WTC11 (cell line): ENCODE results near the gene RNF181. TPM values are rescaled to one million over a fixed set of nuclear protein-coding genes. Genes with fewer than 3 reads are reported as not detected.

ENCODE experiments used
- ATAC-seq: fragments of 200-7000 bp; cut with Tn5 transposase; 2 replicates; pipeline ENCODE4 v1.10.0; 2021; ENCODE audit warnings: mild to moderate bottlenecking, moderate library complexity
- CTCF ChIA-PET: fragments of 300-600 bp; sonication (Branson Sonifier 250); formaldehyde crosslinking; loops from one replicate; lab custom pipeline; 2021; ENCODE audit warnings: antibody characterized with exemption; lab: Charles Lee
- POLR2A ChIA-PET: fragments of 350-600 bp; sonication (Branson Sonifier 250); formaldehyde crosslinking; loops from one replicate; lab custom pipeline; 2021; ENCODE audit warnings: antibody characterized with exemption; lab: Charles Lee
- DNase-seq: peaks from one replicate; pipeline ENCODE4 v3.0.0; 2021; ENCODE audit warnings: low spot score
- H3K27ac Mint-ChIP-seq: 2 replicates; pipeline ENCODE4 v1.8.0; 2021; ENCODE audit warnings: mixed read lengths
- H3K27me3 Mint-ChIP-seq: 2 replicates; pipeline ENCODE4 v1.8.0; 2021; ENCODE audit warnings: low read depth, mild to moderate bottlenecking, moderate library complexity, mixed read lengths
- H3K36me3 Mint-ChIP-seq: 2 replicates; pipeline ENCODE4 v1.8.0; 2021; ENCODE audit warnings: mixed read lengths
- H3K4me1 Mint-ChIP-seq: 2 replicates; pipeline ENCODE4 v1.8.0; 2022; ENCODE audit warnings: mixed read lengths
- H3K4me3 Mint-ChIP-seq: 2 replicates; pipeline ENCODE4 v1.8.0; 2021; ENCODE audit warnings: mild to moderate bottlenecking, moderate library complexity, mixed read lengths
- H3K9me3 Mint-ChIP-seq: 2 replicates; pipeline ENCODE4 v1.8.0; 2021; ENCODE audit warnings: mixed read lengths
- AFF4 ChIP-seq: sonication (generic); formaldehyde crosslinking; IDR thresholded peaks from 2 replicates; pipeline ENCODE4 v1.8.1; 2023; ENCODE audit warnings: mild to moderate bottlenecking, missing genetic modification reagents, borderline replicate concordance
- CREM ChIP-seq: sonication (generic); formaldehyde crosslinking; IDR thresholded peaks from 2 replicates; pipeline ENCODE4 v1.8.1; 2022; ENCODE audit warnings: mild to moderate bottlenecking, missing genetic modification reagents, moderate library complexity
- CTCF ChIP-seq: fragments of 200-600 bp; IDR thresholded peaks from 2 replicates; pipeline ENCODE4 v1.8.0; 2022; ENCODE audit warnings: antibody characterized with exemption
- FOXP4 ChIP-seq: sonication (generic); formaldehyde crosslinking; IDR thresholded peaks from 2 replicates; pipeline ENCODE4 v1.8.0; 2022; ENCODE audit warnings: mild to moderate bottlenecking, missing genetic modification reagents
- IRF1 ChIP-seq: sonication (generic); formaldehyde crosslinking; IDR thresholded peaks from 2 replicates; pipeline ENCODE4 v1.8.0; 2023; ENCODE audit warnings: missing genetic modification reagents
- MAX ChIP-seq: sonication (generic); formaldehyde crosslinking; IDR thresholded peaks from 2 replicates; pipeline ENCODE4 v1.8.0; 2022; ENCODE audit warnings: mild to moderate bottlenecking, missing genetic modification reagents
- MLX ChIP-seq: sonication (generic); formaldehyde crosslinking; IDR thresholded peaks from 2 replicates; pipeline ENCODE4 v1.8.1; 2023; ENCODE audit warnings: mild to moderate bottlenecking, missing genetic modification reagents, moderate library complexity
- NR2C2 ChIP-seq: sonication (generic); formaldehyde crosslinking; IDR thresholded peaks from 2 replicates; pipeline ENCODE4 v1.8.0; 2022; ENCODE audit warnings: mild to moderate bottlenecking, missing genetic modification reagents
- NR3C1 ChIP-seq: sonication (generic); formaldehyde crosslinking; conservative IDR thresholded peaks from 2 replicates; pipeline ENCODE4 v1.8.1; 2023; ENCODE audit warnings: low read depth, mild to moderate bottlenecking, missing genetic modification reagents
- PRRX2 ChIP-seq: fragments of 250-450 bp; sonication (Bioruptor Pico); IDR thresholded peaks from 2 replicates; pipeline ENCODE4 v1.8.0; 2021; ENCODE audit warnings: mild to moderate bottlenecking
- RORB ChIP-seq: fragments of 250-450 bp; sonication (Bioruptor Pico); IDR thresholded peaks from 2 replicates; pipeline ENCODE4 v1.9.0; 2021; ENCODE audit warnings: mild to moderate bottlenecking
- TCF7 ChIP-seq: sonication (generic); formaldehyde crosslinking; IDR thresholded peaks from 2 replicates; pipeline ENCODE4 v1.8.0; 2022; ENCODE audit warnings: mild to moderate bottlenecking, low read depth, missing genetic modification reagents, moderate library complexity
- TEAD1 ChIP-seq: sonication (generic); formaldehyde crosslinking; IDR thresholded peaks from 2 replicates; pipeline ENCODE4 v1.8.0; 2022; ENCODE audit warnings: mild to moderate bottlenecking, missing genetic modification reagents
- TP53 ChIP-seq: sonication (generic); formaldehyde crosslinking; IDR thresholded peaks from 2 replicates; pipeline ENCODE4 v1.8.1; 2023; ENCODE audit warnings: mild to moderate bottlenecking, missing genetic modification reagents
- ZBTB43 ChIP-seq: sonication (generic); formaldehyde crosslinking; IDR thresholded peaks from 2 replicates; pipeline ENCODE4 v1.8.1; 2023; ENCODE audit warnings: mild to moderate bottlenecking, missing genetic modification reagents
- ZMAT4 ChIP-seq: fragments of 250-450 bp; sonication (Bioruptor Pico); IDR thresholded peaks from 2 replicates; pipeline ENCODE4 v1.9.0; 2021; ENCODE audit warnings: mild to moderate bottlenecking
- ZNF232 ChIP-seq: sonication (generic); formaldehyde crosslinking; IDR thresholded peaks from 2 replicates; pipeline ENCODE4 v1.8.0; 2022; ENCODE audit warnings: mild to moderate bottlenecking, missing genetic modification reagents
- ZNF281 ChIP-seq: sonication (generic); formaldehyde crosslinking; IDR thresholded peaks from 2 replicates; pipeline ENCODE4 v1.8.0; 2023; ENCODE audit warnings: mild to moderate bottlenecking, missing genetic modification reagents
- ZNF396 ChIP-seq: fragments of 250-450 bp; sonication (Bioruptor Pico); IDR thresholded peaks from 2 replicates; pipeline ENCODE4 v1.8.0; 2021; ENCODE audit warnings: mild to moderate bottlenecking, moderate library complexity, borderline replicate concordance
- ZSCAN18 ChIP-seq: fragments of 250-450 bp; sonication (Bioruptor Pico); IDR thresholded peaks from 2 replicates; pipeline ENCODE4 v2.1.2; 2022; ENCODE audit warnings: mild to moderate bottlenecking, moderate library complexity
- total RNA-seq: library from RNA; stranded (reverse); gene quantifications from 3 replicates; pipeline ENCODE4 v1.2.3, GENCODE V29; 2021

RNF181 gene
- total RNA-seq, 1 experiment from 2014 or later: 95.4 TPM

- no peak overlapping the region for H3K4me3 Mint-ChIP-seq
- POLR2A ChIA-PET: no interaction called here
- no peak for DNase-seq
- no peak for TF ChIP-seq TEAD1 (CRISPR knock-in tag)
- TF ChIP-seq ZNF281 (CRISPR knock-in tag): no peak
- TF ChIP-seq TCF7 (CRISPR knock-in tag): no peak
- no peak for TF ChIP-seq RORB (CRISPR knock-in tag)
- no peak for TF ChIP-seq AFF4 (CRISPR knock-in tag)
- TF ChIP-seq ZSCAN18 (CRISPR knock-in tag): no peak
- no peak for TF ChIP-seq PRRX2 (CRISPR knock-in tag)
- no peak for TF ChIP-seq MLX (CRISPR knock-in tag)
- no peak for TF ChIP-seq ZNF232 (CRISPR knock-in tag)
- no peak for TF ChIP-seq CREM (CRISPR knock-in tag)
- no peak for TF ChIP-seq TP53 (CRISPR knock-in tag)
- no peak for TF ChIP-seq IRF1
- TF ChIP-seq NR3C1 (CRISPR knock-in tag): no peak
- no peak for TF ChIP-seq FOXP4 (CRISPR knock-in tag)
- no peak for TF ChIP-seq ZNF396 (CRISPR knock-in tag)
- no peak for TF ChIP-seq MAX (CRISPR knock-in tag)
- TF ChIP-seq ZBTB43 (CRISPR knock-in tag): no peak
- no peak for TF ChIP-seq CTCF
- TF ChIP-seq NR2C2: no peak
- TF ChIP-seq ZMAT4 (CRISPR knock-in tag): no peak
- TF ChIP-seq, all 79 proteins: peak for 0
- no peaks in the 10 kb centered on the region for H3K4me1 Mint-ChIP-seq
- ATAC-seq: no peak
- no peaks in the 10 kb centered on the region for H3K9me3 Mint-ChIP-seq
- H3K36me3 Mint-ChIP-seq: peaks cover 80% of the 10 kb centered on the region
- H3K27me3 Mint-ChIP-seq: no peaks in the 10 kb centered on the region
- no peak overlapping the region for H3K27ac Mint-ChIP-seq
- CTCF ChIA-PET: interaction anchor here (0.7 kb wide), 1 partner anchor 848 kb away, joined by 4 read pairs; no protein-coding TSS in a partner anchor
These were observed 35.8 kb downstream of the RNF181 start for GRCh38 chr2:85631316-85631715.
